Epithelial cell of proximal tubule (primary cell): Measurements from ENCODE around the gene PEPD. TPM values are rescaled to one million over a fixed set of nuclear protein-coding genes. Genes with fewer than 3 reads are reported as not detected.

Experiments
- DNase-seq: peaks from one replicate; pipeline ENCODE4 v3.0.0-alpha.2; 2011; ENCODE audit warnings: low read depth
- H3K4me3 ChIP-seq: 2 replicates; pipeline ENCODE4 v1.5.1; 2011; ENCODE audit warnings: low read depth, mild to moderate bottlenecking, low read length
- total RNA-seq: library from RNA; depleted of rRNA; stranded (reverse); fragments of >200 nt; gene quantifications from 2 replicates; pipeline ENCODE4 v1.2.3, GENCODE V29; 2015
- TF ChIP-seq, protein P1 (sequence below): conservative IDR thresholded peaks from 2 replicates; pipeline ENCODE4 v1.5.1; 2012; ENCODE audit warnings: low read depth, mild to moderate bottlenecking, low read length

The PEPD gene
- total RNA-seq, 1 donor from 2014 or later: 56.7 TPM

DNA sequence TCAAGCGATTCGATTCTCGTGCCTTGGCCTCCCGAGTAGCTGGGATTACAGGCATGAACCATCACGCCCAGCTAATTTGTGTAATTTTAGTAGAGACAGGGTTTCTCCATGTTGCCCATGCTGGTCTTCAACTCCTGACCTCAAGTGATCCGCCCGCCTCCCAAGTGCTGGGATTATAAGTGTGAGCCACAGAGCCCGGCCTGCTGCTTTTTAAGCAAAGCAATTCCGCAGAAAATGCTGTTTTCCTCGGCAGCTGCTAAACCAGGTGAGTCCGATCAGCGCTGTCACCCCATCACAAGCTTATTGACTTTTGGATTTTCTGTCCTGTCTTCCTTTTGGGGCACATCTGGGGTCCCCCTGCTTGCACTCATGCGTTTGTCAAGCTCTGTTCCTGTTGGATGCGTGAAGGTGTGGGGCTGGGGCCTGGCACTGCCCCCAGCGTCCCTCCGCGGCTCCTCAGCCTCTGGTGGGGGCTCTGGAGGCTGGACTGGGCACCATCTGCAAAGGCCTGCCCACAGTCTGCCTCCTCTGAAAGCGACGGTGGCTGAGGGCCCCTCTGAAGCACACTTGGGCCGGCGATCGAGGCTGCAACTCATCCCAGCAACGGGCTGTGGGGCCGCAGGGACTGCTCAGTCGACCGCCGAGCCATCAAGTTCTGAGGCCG lies 122.4 kb downstream of the PEPD start:
- TF ChIP-seq, protein P1, sequence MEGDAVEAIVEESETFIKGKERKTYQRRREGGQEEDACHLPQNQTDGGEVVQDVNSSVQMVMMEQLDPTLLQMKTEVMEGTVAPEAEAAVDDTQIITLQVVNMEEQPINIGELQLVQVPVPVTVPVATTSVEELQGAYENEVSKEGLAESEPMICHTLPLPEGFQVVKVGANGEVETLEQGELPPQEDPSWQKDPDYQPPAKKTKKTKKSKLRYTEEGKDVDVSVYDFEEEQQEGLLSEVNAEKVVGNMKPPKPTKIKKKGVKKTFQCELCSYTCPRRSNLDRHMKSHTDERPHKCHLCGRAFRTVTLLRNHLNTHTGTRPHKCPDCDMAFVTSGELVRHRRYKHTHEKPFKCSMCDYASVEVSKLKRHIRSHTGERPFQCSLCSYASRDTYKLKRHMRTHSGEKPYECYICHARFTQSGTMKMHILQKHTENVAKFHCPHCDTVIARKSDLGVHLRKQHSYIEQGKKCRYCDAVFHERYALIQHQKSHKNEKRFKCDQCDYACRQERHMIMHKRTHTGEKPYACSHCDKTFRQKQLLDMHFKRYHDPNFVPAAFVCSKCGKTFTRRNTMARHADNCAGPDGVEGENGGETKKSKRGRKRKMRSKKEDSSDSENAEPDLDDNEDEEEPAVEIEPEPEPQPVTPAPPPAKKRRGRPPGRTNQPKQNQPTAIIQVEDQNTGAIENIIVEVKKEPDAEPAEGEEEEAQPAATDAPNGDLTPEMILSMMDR: no peak
- DNase-seq: no peak
- H3K4me3 ChIP-seq: no peak overlapping the region

DNA sequence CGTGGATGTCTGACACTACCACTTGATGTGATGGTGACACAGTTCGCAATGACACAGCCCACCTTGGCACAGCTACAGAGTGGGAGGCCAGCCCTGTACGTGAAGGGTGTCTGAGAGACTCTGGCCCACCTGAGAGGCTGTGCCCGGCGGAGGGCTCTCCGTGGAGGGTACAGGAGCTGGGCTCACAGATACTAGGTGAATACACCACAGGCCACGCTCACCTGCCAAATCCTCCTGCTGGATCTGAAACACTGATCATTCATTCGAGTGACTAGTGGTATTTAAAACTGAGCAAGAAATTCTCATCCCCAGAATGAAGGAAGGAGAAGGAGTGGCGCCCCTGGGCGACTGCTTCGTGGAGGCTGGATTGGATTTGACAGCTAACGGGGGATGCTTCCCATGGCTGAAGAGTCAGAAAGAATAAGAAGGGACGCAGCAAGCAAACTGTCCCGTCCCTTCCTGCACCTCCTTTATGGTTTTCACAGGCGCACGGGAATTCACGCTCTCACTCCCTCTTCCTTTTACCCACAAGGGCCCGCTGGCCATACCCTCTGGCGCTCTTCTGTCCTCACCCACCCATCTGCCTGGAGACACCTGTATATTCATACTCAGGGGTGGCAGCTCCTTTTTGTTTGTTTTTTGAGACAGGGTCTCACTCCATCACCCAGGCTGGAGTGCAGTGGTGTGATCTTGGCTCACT lies 123.1 kb downstream of the PEPD start:
- TF ChIP-seq, protein P1: no peak

DNA sequence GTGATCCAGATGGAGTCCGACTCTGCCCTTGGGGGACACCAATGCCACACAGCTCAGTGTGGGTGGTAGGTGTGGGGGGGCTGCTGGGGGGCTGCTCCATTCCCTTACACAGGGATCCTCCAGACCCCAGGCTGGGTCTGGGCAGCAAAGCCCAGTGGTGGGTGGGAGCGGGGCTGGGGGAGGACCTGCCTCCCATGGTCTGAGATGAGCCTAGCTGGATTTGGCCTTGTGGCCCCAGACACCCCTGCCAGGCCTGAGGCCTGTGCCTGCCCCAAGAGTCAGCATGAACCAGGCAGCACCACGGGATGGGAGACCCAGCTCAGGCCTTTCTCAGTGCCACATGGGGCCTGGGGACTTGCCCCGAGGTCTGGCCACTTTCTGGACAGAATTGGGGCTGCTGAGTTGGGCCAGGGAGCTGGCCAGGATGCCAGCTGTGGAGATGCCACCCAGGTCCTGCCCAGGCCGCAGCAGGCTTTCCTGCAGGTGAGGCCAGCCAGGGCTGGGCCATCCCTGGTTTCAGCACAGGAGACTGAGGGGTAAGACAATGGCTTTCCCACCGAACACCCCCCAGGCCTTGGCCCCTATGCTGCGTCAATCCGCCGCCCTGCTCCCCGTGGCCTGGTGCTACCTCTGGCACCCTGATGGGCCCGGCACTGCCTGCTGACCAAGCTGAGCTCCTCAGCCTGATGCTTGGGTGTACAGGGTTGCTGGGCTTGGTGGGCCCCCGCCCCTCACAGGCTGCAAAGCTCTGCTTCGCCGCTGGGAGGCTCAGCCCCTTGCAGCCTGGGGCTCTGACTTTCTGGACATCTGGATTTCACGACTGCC lies 123.8 kb downstream of the PEPD start:
- H3K4me3 ChIP-seq: no peak overlapping the region
- no peak for DNase-seq
- TF ChIP-seq, protein P1: peak; percentile 2

More for the DNA sequence above, 123.1 kb downstream of the PEPD start:
- no peak overlapping the region for H3K4me3 ChIP-seq
- no peak for DNase-seq

DNA sequence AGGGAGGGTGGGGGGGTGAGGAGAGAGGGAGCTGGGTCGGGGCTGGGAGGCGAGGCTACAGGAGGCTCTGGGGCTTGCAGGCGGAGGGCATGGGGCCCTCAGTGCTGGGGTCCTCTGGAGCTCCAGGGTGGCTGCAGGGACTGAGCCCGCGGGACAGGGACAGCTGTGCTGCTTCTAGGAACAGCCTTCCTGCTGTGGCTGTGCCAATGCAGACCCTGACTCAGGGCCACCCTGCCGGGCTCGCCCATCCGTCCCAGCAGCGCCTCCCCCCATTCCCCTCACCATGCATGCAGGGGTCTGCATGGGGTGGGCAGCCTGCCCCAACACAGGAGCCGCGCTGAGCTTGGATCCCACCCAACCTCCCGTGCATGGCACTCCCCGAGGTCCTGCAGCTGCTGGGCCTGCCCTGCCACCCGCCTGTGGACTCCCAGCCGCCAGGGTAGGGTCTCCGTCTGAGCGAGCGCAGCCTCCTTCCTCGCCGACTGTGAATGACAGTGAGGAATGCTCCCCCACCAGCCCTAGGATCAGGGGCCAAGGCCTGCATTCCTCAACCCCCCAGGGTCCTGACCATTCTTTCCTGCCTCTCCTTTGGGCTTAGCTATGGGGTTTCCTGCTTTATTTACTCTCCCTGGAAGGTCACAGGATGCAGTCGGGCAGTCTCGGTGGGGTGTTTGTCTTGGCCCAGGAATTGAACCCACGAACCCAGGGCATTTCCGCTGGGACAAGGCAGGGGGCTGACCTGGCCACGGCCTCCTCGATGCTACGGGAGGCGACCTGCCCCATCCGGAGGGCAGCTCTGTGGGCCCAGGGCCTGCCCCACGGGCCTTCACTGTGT lies 124.7 kb downstream of the PEPD start:
- TF ChIP-seq, protein P1: no peak
- no peak overlapping the region for H3K4me3 ChIP-seq
- no peak for DNase-seq

DNA sequence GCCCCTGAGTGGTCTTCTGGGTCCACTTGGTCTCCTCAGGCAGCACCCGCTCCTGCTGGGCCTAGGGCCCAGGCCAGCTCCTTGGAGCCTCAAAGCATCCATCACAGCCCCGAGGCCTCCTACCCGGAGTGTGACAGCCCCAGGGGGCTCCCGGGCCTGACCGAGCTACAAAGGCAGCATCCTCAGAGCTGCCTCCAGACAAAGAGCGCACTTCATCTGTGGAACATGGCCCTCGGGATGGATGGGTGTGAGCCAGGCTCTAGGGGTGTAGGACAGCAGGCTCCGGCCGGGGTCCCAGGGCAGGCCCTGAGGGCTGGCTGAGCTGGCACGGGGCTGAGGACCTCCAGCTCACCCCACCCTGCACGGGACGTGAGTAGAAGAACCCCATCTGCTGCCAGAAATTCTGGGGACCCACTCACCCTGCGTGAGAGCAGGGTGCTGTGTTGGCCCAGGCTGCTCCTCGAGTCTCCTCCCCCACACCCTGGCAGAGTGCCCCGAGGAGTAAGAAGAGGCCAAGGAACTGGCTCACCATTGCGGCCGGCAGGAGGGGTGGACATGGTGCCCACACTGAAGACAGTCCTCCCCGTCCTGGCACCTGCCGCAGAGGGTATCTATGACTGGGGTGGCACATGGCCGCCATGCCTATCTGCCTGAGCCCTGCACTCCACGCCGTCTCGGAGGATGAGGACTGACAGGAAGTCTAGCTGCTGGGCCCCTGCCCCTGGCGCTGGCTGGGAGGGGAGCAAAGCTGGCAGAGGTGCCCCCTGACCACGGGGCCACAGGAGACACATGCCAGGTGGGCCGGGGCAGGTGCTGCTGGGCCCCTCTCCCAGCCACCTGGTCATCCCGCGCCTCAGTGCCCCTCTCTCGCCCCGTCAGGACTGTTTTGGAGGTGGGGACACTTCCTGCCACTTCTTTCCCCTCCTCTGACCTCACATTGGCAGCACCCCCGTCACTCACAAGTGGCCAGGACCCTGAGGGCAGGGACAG lies 125.7 kb downstream of the PEPD start:
- TF ChIP-seq, protein P1: no peak
- DNase-seq: no peak
- H3K4me3 ChIP-seq: no peak overlapping the region
